G401.6 (cell line): ENCODE measurements around the gene THAP3.

Source experiments
- FAIRE-seq: peaks from 2 replicates; lab custom pipeline; 2012; peaks lifted over from hg19 to GRCh38; lab: Jason Lieb, UNC

THAP3 gene

DNA sequence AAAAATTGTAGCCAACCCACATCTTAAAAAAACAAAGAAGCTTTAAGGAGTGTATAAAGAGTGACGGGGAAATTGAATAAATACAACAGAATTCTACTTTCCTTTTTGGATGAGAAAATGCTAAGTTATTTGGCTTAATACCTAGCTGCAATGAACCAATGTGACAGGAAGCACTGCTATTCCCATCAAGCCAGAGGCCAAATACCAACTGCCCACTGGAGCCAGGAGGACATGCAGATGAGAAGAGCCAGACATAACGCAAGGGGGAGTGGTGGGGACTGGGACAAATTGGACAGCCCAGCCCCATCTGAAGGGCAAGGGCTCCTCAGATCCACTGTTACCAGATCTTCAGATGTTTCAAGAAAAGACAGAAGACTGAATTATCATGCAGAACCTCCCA lies 51.3 kb downstream of the THAP3 start:
- FAIRE-seq = no peak
